HEK293 (cell line): ENCODE data around the gene GMPS.

Source experiments
- CTCF ChIA-PET: fragments of 350-600 bp; formaldehyde crosslinking; extraction: SDS; loops from one replicate; lab custom pipeline; 2021; ENCODE audit warnings: antibody characterized with exemption; lab: Yijun Ruan, JAX
- POLR2A ChIA-PET: fragments of 300-600 bp; formaldehyde crosslinking; extraction: SDS; loops from one replicate; lab custom pipeline; 2020; ENCODE audit warnings: antibody characterized with exemption, inconsistent platforms; lab: Yijun Ruan, JAX
- H3K27ac ChIP-seq: fragments of 200-500 bp; sonication (Bioruptor generic); 2 replicates; pipeline ENCODE4 v1.5.1; 2014; ENCODE audit warnings: low read depth, low read length, control low read depth, inconsistent platforms; ENCODE audit errors: extremely low read depth
- H3K36me3 ChIP-seq, 2 experiments: fragments of 200-500 bp in 1 of 2; sonication (Bioruptor generic) in 1 of 2; 1 replicate in 1 of 2; 2 replicates in 1 of 2; pipeline ENCODE4 v1.5.1; 2014 to 2017; ENCODE audit warnings: inconsistent platforms in 2 of 2, low read length in 2 of 2; ENCODE audit not compliant: control insufficient read depth in 2 of 2, insufficient read depth in 1 of 2
- H3K4me1 ChIP-seq: fragments of 200-500 bp; sonication (Bioruptor generic); 2 replicates; pipeline ENCODE4 v1.5.1; 2014; ENCODE audit warnings: mild to moderate bottlenecking, low read length, inconsistent platforms; ENCODE audit not compliant: control insufficient read depth, insufficient read depth
- H3K4me3 ChIP-seq: 2 replicates; pipeline ENCODE4 v1.5.1; 2011; ENCODE audit warnings: low read depth, mild to moderate bottlenecking, control low read depth, low read length, moderate library complexity
- H3K9me3 ChIP-seq: fragments of 200-500 bp; sonication (Bioruptor generic); 2 replicates; pipeline ENCODE4 v1.5.1; 2014; ENCODE audit warnings: low read depth, low read length, inconsistent platforms; ENCODE audit not compliant: control insufficient read depth, insufficient read depth
- FEZF1 ChIP-seq: fragments of 450-650 bp; formaldehyde crosslinking; IDR thresholded peaks from 2 replicates; pipeline ENCODE4 v1.5.1; 2016; ENCODE audit warnings: missing biosample characterization, missing genetic modification characterization
- GFI1B ChIP-seq: fragments of 450-650 bp; formaldehyde crosslinking; IDR thresholded peaks from 2 replicates; pipeline ENCODE4 v1.5.1; 2016; ENCODE audit warnings: missing biosample characterization, missing genetic modification characterization
- KLF10 ChIP-seq: fragments of 450-650 bp; IDR thresholded peaks from 2 replicates; pipeline ENCODE4 v1.5.1; 2018; ENCODE audit warnings: missing biosample characterization, mild to moderate bottlenecking, missing genetic modification characterization
- REPIN1 ChIP-seq: fragments of 450-650 bp; formaldehyde crosslinking; IDR thresholded peaks from 2 replicates; pipeline ENCODE4 v1.5.1; 2017; ENCODE audit warnings: missing biosample characterization, missing genetic modification characterization, low read depth
- TCF7L2 ChIP-seq: IDR thresholded peaks from 2 replicates; pipeline ENCODE4 v1.6.1; 2011; ENCODE audit warnings: low read depth, mild to moderate bottlenecking, inconsistent platforms, low read length, moderate library complexity, borderline replicate concordance
- ZEB2 ChIP-seq: fragments of 450-650 bp; formaldehyde crosslinking; IDR thresholded peaks from 2 replicates; pipeline ENCODE4 v1.5.1; 2016; ENCODE audit warnings: missing biosample characterization, missing genetic modification characterization
- ZFP37 ChIP-seq: fragments of 450-650 bp; formaldehyde crosslinking; IDR thresholded peaks from 2 replicates; pipeline ENCODE4 v1.5.1; 2016; ENCODE audit warnings: missing biosample characterization, missing genetic modification characterization
- ZNF138 ChIP-seq: fragments of 450-650 bp; formaldehyde crosslinking; IDR thresholded peaks from 2 replicates; pipeline ENCODE4 v1.5.1; 2016; ENCODE audit warnings: missing biosample characterization, missing genetic modification characterization, borderline replicate concordance
- ZNF169 ChIP-seq: fragments of 450-650 bp; formaldehyde crosslinking; IDR thresholded peaks from 2 replicates; pipeline ENCODE4 v1.5.1; 2016; ENCODE audit warnings: missing biosample characterization, missing genetic modification characterization
- ZNF248 ChIP-seq: fragments of 450-650 bp; formaldehyde crosslinking; IDR thresholded peaks from 2 replicates; pipeline ENCODE4 v1.5.1; 2017; ENCODE audit warnings: missing biosample characterization, missing genetic modification characterization
- ZNF266 ChIP-seq: fragments of 450-650 bp; formaldehyde crosslinking; IDR thresholded peaks from 2 replicates; pipeline ENCODE4 v1.5.1; 2016; ENCODE audit warnings: missing biosample characterization, missing genetic modification characterization, low read depth
- ZNF37A ChIP-seq: fragments of 450-650 bp; IDR thresholded peaks from 2 replicates; pipeline ENCODE4 v1.5.1; 2018; ENCODE audit warnings: missing biosample characterization, missing genetic modification characterization
- ZNF391 ChIP-seq: fragments of 450-650 bp; formaldehyde crosslinking; IDR thresholded peaks from 2 replicates; pipeline ENCODE4 v1.5.1; 2016; ENCODE audit warnings: low read depth, missing biosample characterization, missing genetic modification characterization, borderline replicate concordance
- ZNF416 ChIP-seq: fragments of 450-650 bp; formaldehyde crosslinking; IDR thresholded peaks from 2 replicates; pipeline ENCODE4 v1.5.1; 2016; ENCODE audit warnings: missing biosample characterization, missing genetic modification characterization
- ZNF510 ChIP-seq: fragments of 450-650 bp; formaldehyde crosslinking; IDR thresholded peaks from 2 replicates; pipeline ENCODE4 v1.5.1; 2018; ENCODE audit warnings: mild to moderate bottlenecking, missing genetic modification characterization, missing biosample characterization; ENCODE audit not compliant: insufficient replicate concordance
- ZNF621 ChIP-seq: fragments of 450-650 bp; formaldehyde crosslinking; IDR thresholded peaks from 2 replicates; pipeline ENCODE4 v1.5.1; 2017; ENCODE audit warnings: missing biosample characterization, missing genetic modification characterization
- ZNF629 ChIP-seq: fragments of 450-650 bp; formaldehyde crosslinking; IDR thresholded peaks from 2 replicates; pipeline ENCODE4 v1.5.1; 2017; ENCODE audit warnings: missing biosample characterization, missing genetic modification characterization
- ZNF660 ChIP-seq: fragments of 450-650 bp; IDR thresholded peaks from 2 replicates; pipeline ENCODE4 v1.5.1; 2018; ENCODE audit warnings: missing biosample characterization, mild to moderate bottlenecking, missing genetic modification characterization
- ZNF664 ChIP-seq: fragments of 450-650 bp; formaldehyde crosslinking; IDR thresholded peaks from 2 replicates; pipeline ENCODE4 v1.5.1; 2016; ENCODE audit warnings: missing biosample characterization, missing genetic modification characterization
- ZNF692 ChIP-seq: fragments of 450-650 bp; formaldehyde crosslinking; IDR thresholded peaks from 2 replicates; pipeline ENCODE4 v1.5.1; 2016; ENCODE audit warnings: missing biosample characterization, missing genetic modification characterization
- ZNF830 ChIP-seq: fragments of 450-650 bp; IDR thresholded peaks from 2 replicates; pipeline ENCODE4 v1.5.0; 2018; ENCODE audit warnings: missing biosample characterization, missing genetic modification characterization, low read depth, mild to moderate bottlenecking, moderate library complexity
- ZSCAN23 ChIP-seq: fragments of 450-650 bp; formaldehyde crosslinking; IDR thresholded peaks from 2 replicates; pipeline ENCODE4 v1.5.1; 2016; ENCODE audit warnings: missing biosample characterization, missing genetic modification characterization
- ZSCAN5A ChIP-seq: fragments of 450-650 bp; formaldehyde crosslinking; IDR thresholded peaks from 2 replicates; pipeline ENCODE4 v1.5.1; 2016; ENCODE audit warnings: missing biosample characterization, missing genetic modification characterization
- ZXDB ChIP-seq: fragments of 450-650 bp; formaldehyde crosslinking; IDR thresholded peaks from 2 replicates; pipeline ENCODE4 v1.5.1; 2016; ENCODE audit warnings: missing biosample characterization, missing genetic modification characterization
- TF ChIP-seq, protein P1 (sequence below): fragments of 450-650 bp; formaldehyde crosslinking; IDR thresholded peaks from 2 replicates; pipeline ENCODE4 v1.5.1; 2016; ENCODE audit warnings: missing biosample characterization, missing genetic modification characterization
- TF ChIP-seq, protein P2 (sequence below): fragments of 450-650 bp; formaldehyde crosslinking; IDR thresholded peaks from 2 replicates; pipeline ENCODE4 v1.5.0; 2017; ENCODE audit warnings: missing biosample characterization, missing genetic modification characterization, borderline replicate concordance
- TF ChIP-seq, protein P3 (sequence below): fragments of 450-650 bp; formaldehyde crosslinking; IDR thresholded peaks from 2 replicates; pipeline ENCODE4 v1.5.1; 2016; ENCODE audit warnings: missing biosample characterization, missing genetic modification characterization

Gene GMPS

DNA sequence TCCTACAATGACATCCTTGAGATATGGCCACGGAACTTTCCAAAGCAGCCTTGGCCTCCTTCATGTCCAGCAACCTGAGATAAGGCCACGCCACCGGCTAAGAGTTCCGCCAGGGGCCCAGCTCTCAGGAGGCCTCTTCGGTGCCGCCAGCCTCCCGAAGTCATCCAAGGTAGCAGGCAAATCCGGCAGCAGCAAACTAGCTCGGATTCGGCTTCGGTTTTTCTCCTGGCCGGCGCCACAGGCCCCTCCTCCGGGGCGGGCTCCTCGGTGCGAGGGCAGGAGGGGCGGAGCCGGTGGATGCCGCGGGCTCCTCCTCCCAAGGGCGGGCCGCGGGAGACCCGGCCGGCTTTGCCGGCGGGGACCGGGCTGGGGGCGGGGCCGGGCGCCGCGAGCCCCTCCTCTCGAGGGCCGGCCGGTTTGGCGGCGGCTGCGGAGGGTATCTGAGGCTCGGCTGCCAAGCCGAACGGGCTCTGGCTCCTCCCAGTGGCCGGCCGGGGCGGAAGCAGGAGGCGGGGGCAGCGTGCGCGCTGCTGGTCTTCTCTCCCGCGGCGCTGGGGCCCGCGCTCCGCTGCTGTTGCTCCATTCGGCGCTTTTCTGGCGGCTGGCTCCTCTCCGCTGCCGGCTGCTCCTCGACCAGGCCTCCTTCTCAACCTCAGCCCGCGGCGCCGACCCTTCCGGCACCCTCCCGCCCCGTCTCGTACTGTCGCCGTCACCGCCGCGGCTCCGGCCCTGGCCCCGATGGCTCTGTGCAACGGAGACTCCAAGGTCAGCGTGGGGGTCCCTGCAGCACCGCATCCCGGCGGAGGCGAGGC is at the start of gene GMPS:
GMPS (plus strand) TSS at position 518 of the 812 bp plus-strand sequence; CDS start at position 739, 221 bp downstream.
- Histone ChIP-seq H3K9me3 (no peaks in the 10 kb centered on the region), H3K27ac (peak within 1 kb of the TSS; percentile 94), H3K4me1 (no peaks in the 10 kb centered on the region), H3K36me3 (no peaks in the 10 kb centered on the region), H3K4me3 (peak within 1 kb of the TSS; percentile 99)
- POLR2A ChIA-PET = interaction anchor here (0.9 to 2.0 kb wide), 3 partner anchors 9 to 65 kb away, joined by 3 to 24 read pairs (median 5); partner anchors contain the start of genes C3orf33 and SLC33A1
- CTCF ChIA-PET = interaction anchor here (0.7 to 1.0 kb wide), 6 partner anchors 17 to 128 kb away, joined by 3 to 7 read pairs (median 3); partner anchors contain the start of gene C3orf33
- TF ChIP-seq REPIN1 (0 out of 2 replicates have a peak, but pooled peaks have one; percentile 57), ZNF416 (no peak), ZNF266 (no peak), ZNF830 (tag by site-specific recombination) (no peak), TCF7L2 (no peak), ZNF138 (tag by site-specific recombination) (no peak), ZNF629 (tag by site-specific recombination) (0 out of 2 replicates have a peak, but pooled peaks have one; percentile 11), ZNF660 (tag by site-specific recombination) (no peak), ZSCAN23 (tag by site-specific recombination) (no peak), GFI1B (tag by site-specific recombination) (no peak), ZEB2 (tag by site-specific recombination) (0 out of 2 replicates have a peak, but pooled peaks have one; percentile 59), ZFP37 (tag by site-specific recombination) (0 out of 2 replicates have a peak, but pooled peaks have one; percentile 19), FEZF1 (tag by site-specific recombination) (no peak), ZXDB (tag by site-specific recombination) (peak; percentile 21; the same call in 1 of the 2 replicates), ZNF510 (no peak), ZNF391 (no peak), KLF10 (tag by site-specific recombination) (0 out of 2 replicates have a peak, but pooled peaks have one; percentile 20), ZNF37A (tag by site-specific recombination) (no peak), ZSCAN5A (tag by site-specific recombination) (0 out of 2 replicates have a peak, but pooled peaks have one; percentile 48), ZNF169 (tag by site-specific recombination) (no peak), ZNF664 (no peak), ZNF621 (tag by site-specific recombination) (no peak), ZNF248 (tag by site-specific recombination) (no peak), ZNF692 (tag by site-specific recombination) (peak; percentile 68)
- TF ChIP-seq, protein P1, sequence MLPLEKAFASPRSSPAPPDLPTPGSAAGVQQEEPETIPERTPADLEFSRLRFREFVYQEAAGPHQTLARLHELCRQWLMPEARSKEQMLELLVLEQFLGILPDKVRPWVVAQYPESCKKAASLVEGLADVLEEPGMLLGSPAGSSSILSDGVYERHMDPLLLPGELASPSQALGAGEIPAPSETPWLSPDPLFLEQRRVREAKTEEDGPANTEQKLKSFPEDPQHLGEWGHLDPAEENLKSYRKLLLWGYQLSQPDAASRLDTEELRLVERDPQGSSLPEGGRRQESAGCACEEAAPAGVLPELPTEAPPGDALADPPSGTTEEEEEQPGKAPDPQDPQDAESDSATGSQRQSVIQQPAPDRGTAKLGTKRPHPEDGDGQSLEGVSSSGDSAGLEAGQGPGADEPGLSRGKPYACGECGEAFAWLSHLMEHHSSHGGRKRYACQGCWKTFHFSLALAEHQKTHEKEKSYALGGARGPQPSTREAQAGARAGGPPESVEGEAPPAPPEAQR = no peak
- TF ChIP-seq, protein P2, sequence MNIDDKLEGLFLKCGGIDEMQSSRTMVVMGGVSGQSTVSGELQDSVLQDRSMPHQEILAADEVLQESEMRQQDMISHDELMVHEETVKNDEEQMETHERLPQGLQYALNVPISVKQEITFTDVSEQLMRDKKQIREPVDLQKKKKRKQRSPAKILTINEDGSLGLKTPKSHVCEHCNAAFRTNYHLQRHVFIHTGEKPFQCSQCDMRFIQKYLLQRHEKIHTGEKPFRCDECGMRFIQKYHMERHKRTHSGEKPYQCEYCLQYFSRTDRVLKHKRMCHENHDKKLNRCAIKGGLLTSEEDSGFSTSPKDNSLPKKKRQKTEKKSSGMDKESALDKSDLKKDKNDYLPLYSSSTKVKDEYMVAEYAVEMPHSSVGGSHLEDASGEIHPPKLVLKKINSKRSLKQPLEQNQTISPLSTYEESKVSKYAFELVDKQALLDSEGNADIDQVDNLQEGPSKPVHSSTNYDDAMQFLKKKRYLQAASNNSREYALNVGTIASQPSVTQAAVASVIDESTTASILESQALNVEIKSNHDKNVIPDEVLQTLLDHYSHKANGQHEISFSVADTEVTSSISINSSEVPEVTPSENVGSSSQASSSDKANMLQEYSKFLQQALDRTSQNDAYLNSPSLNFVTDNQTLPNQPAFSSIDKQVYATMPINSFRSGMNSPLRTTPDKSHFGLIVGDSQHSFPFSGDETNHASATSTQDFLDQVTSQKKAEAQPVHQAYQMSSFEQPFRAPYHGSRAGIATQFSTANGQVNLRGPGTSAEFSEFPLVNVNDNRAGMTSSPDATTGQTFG (tag by site-specific recombination) = no peak
- TF ChIP-seq, protein P3, sequence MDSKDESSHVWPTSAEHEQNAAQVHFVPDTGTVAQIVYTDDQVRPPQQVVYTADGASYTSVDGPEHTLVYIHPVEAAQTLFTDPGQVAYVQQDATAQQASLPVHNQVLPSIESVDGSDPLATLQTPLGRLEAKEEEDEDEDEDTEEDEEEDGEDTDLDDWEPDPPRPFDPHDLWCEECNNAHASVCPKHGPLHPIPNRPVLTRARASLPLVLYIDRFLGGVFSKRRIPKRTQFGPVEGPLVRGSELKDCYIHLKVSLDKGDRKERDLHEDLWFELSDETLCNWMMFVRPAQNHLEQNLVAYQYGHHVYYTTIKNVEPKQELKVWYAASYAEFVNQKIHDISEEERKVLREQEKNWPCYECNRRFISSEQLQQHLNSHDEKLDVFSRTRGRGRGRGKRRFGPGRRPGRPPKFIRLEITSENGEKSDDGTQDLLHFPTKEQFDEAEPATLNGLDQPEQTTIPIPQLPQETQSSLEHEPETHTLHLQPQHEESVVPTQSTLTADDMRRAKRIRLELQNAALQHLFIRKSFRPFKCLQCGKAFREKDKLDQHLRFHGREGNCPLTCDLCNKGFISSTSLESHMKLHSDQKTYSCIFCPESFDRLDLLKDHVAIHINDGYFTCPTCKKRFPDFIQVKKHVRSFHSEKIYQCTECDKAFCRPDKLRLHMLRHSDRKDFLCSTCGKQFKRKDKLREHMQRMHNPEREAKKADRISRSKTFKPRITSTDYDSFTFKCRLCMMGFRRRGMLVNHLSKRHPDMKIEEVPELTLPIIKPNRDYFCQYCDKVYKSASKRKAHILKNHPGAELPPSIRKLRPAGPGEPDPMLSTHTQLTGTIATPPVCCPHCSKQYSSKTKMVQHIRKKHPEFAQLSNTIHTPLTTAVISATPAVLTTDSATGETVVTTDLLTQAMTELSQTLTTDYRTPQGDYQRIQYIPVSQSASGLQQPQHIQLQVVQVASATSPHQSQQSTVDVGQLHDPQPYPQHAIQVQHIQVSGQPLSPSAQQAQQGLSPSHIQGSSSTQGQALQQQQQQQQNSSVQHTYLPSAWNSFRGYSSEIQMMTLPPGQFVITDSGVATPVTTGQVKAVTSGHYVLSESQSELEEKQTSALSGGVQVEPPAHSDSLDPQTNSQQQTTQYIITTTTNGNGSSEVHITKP (tag by site-specific recombination) = no peak
